Natural killer cell (primary cell): ENCODE data around the gene INTS1. TPM values are rescaled to one million over a fixed set of nuclear protein-coding genes. Genes with fewer than 3 reads are reported as not detected.
"Not testable (repeated sequence)": the region's sequence is repeated elsewhere in the genome, so short reads cannot be mapped to it uniquely, and the experiment has no call there.

ENCODE experiments used
- ATAC-seq, 3 donors: fragments of 150-1000 bp in 2 of 3; fragments of 200-7000 bp in 1 of 3; cut with Tn5 transposase; 1 replicate in 1 of 3; 2 replicates in 2 of 3; pipeline ENCODE4 v1.10.0; 2021; ENCODE audit warnings: mild to moderate bottlenecking in 2 of 3, moderate library complexity in 2 of 3
- DNase-seq, 2 donors: peaks; one replicate each; pipeline versions ENCODE4 v3.0.0 to v3.0.0-alpha.2; 2013 to 2021; ENCODE audit warnings: mixed read lengths in 1 of 2
- H3K27ac ChIP-seq: one replicate; pipeline ENCODE4 v1.5.1; 2013; ENCODE audit warnings: mild to moderate bottlenecking, low read length
- H3K27me3 ChIP-seq: one replicate; pipeline ENCODE4 v1.6.1; 2013; ENCODE audit warnings: low read length; ENCODE audit not compliant: control insufficient read depth, insufficient read depth
- H3K36me3 ChIP-seq: one replicate; pipeline ENCODE4 v1.6.1; 2013; ENCODE audit warnings: low read length; ENCODE audit not compliant: control insufficient read depth, insufficient read depth
- H3K4me1 ChIP-seq: one replicate; pipeline ENCODE4 v1.6.1; 2013; ENCODE audit warnings: low read length; ENCODE audit not compliant: control insufficient read depth, insufficient read depth
- H3K4me3 ChIP-seq: one replicate; pipeline ENCODE4 v1.5.1; 2013; ENCODE audit warnings: low read length
- H3K9me3 ChIP-seq: one replicate; pipeline ENCODE4 v1.6.1; 2013; ENCODE audit warnings: low read length; ENCODE audit not compliant: control insufficient read depth, insufficient read depth
- H3K27ac Mint-ChIP-seq, 2 donors: one replicate each; pipeline ENCODE4 v1.8.0; 2022; ENCODE audit warnings: mild to moderate bottlenecking in 2 of 2, mixed read lengths in 2 of 2, moderate library complexity in 1 of 2
- H3K27me3 Mint-ChIP-seq, 2 donors: one replicate each; pipeline ENCODE4 v1.8.0; 2022; ENCODE audit warnings: low read depth in 2 of 2, mixed read lengths in 2 of 2
- H3K36me3 Mint-ChIP-seq: one replicate; pipeline ENCODE4 v1.8.0; 2022; ENCODE audit warnings: mixed read lengths
- H3K4me1 Mint-ChIP-seq, 2 donors: one replicate each; pipeline ENCODE4 v1.8.0; 2022; ENCODE audit warnings: mixed read lengths in 2 of 2
- H3K4me3 Mint-ChIP-seq: one replicate; pipeline ENCODE4 v1.8.0; 2022; ENCODE audit warnings: mild to moderate bottlenecking, moderate library complexity, mixed read lengths
- H3K9me3 Mint-ChIP-seq, 2 donors: one replicate each; pipeline ENCODE4 v1.8.0; 2022; ENCODE audit warnings: mixed read lengths in 2 of 2
- WGBS: methylation state at CpG from one replicate; pipeline ENCODE4 v1.1.7; 2013; ENCODE audit warnings: missing lambda C conversion rate; ENCODE audit not compliant: insufficient coverage; 5-methylcytosine and 5-hydroxymethylcytosine counted together
- intact Hi-C: fragments of 100-400 bp; cut with micrococcal nuclease; formaldehyde crosslinking; loops from one replicate; pipeline ENCODE4 v1.14.2; 2022
- total RNA-seq, 4 donors: library from RNA; stranded (reverse); fragments of 120-200 nt in 1 of 4; gene quantifications; one replicate each; pipeline versions ENCODE4 v1.2.3 to v1.2.4, GENCODE V29; 2013 to 2022
- TF ChIP-seq, protein P1 (sequence below): fragments of 200-600 bp; IDR thresholded peaks from one replicate; pipeline ENCODE4 v1.8.0; 2022; ENCODE audit warnings: antibody characterized with exemption

The INTS1 gene
- total RNA-seq, 3 donors from 2014 or later (not counting 1 experiment from before 2014, with no cell fraction given) = 92.7 to 115 (median 111) TPM

DNA sequence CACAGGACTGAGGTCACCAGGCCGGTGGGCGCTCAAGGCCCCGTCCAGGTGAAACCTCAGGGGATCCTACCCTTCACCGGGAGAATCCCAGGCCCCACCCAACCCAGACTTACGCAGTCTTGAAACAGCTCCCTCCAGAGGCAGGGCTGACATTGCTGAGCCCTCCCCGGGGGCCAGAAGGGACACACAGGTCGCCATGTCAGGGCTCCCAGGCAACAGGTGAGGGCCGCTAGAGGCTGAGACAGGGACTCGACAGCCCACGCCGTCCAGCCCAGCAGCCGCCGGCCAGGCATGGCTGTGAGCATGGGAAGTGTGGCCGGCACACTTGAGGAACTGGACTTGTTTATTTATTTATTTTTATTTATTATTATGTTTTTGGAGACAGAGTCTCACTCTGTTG, 55.2 kb downstream of the INTS1 start:
- Histone ChIP-seq H3K27ac (no peak overlapping the region), H3K27me3 (no peaks in the 10 kb centered on the region), H3K9me3 (no peaks in the 10 kb centered on the region), H3K4me3 (no peak overlapping the region), H3K4me1 (no peaks in the 10 kb centered on the region), H3K36me3 (no peaks in the 10 kb centered on the region)
- H3K9me3 Mint-ChIP-seq = no peaks in the 10 kb centered on the region
- intact Hi-C loops = no loop called here
- DNase-seq (no peak), ATAC-seq (no peak)
- H3K36me3 Mint-ChIP-seq = no peaks in the 10 kb centered on the region
- H3K4me1 Mint-ChIP-seq = no peaks in the 10 kb centered on the region
- no peak overlapping the region for H3K4me3 Mint-ChIP-seq
- WGBS = 93% methylated on average over 13 of the region's 14 CpGs
- TF ChIP-seq, protein P1, sequence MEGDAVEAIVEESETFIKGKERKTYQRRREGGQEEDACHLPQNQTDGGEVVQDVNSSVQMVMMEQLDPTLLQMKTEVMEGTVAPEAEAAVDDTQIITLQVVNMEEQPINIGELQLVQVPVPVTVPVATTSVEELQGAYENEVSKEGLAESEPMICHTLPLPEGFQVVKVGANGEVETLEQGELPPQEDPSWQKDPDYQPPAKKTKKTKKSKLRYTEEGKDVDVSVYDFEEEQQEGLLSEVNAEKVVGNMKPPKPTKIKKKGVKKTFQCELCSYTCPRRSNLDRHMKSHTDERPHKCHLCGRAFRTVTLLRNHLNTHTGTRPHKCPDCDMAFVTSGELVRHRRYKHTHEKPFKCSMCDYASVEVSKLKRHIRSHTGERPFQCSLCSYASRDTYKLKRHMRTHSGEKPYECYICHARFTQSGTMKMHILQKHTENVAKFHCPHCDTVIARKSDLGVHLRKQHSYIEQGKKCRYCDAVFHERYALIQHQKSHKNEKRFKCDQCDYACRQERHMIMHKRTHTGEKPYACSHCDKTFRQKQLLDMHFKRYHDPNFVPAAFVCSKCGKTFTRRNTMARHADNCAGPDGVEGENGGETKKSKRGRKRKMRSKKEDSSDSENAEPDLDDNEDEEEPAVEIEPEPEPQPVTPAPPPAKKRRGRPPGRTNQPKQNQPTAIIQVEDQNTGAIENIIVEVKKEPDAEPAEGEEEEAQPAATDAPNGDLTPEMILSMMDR = no peak
- H3K27ac Mint-ChIP-seq = no peak overlapping the region
- no peaks in the 10 kb centered on the region for H3K27me3 Mint-ChIP-seq

DNA sequence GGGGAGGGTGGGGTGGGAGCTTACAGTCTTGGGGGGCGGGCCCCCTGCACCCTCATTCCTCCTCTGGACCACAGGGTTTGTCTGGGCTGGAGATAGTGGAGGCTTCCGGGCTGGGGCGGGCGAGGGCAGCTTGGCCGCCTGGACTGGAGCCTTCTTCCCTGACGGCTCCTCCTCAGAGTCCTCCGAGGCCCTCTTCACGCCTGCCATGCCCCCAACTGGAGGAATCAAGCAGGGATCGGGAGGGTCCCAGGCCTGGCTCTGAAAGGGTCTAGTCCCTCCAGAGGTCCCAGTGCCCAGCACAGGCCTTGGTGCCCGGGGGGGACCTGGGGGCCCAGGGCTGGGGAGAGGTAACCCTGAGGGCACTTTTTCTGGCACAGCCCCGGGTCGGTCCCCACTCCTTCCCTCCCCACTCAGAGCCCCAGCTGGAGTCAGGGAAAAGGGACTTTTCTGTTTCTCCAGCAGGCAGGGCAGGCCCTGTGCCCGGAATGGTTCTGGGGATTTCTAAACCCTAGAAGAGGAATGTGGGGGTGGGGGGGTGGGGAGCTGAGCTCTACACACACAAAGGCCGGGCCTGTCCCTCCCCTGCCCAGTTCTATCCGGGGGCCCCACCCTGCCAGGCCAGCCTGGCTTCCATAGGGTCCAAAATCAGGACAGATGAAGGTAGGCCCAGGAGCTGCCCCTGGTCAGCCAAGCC, 56.5 kb downstream of the INTS1 start:
- no peak for DNase-seq
- Histone ChIP-seq H3K4me3 (no peak overlapping the region), H3K27ac (no peak overlapping the region), H3K9me3 (no peaks in the 10 kb centered on the region), H3K36me3 (no peaks in the 10 kb centered on the region), H3K4me1 (no peaks in the 10 kb centered on the region), H3K27me3 (no peaks in the 10 kb centered on the region)
- Mint-ChIP-seq H3K27ac (no peak overlapping the region), H3K27me3 (no peaks in the 10 kb centered on the region), H3K9me3 (no peaks in the 10 kb centered on the region), H3K36me3 (no peaks in the 10 kb centered on the region), H3K4me1 (no peaks in the 10 kb centered on the region), H3K4me3 (no peak overlapping the region)
- intact Hi-C loops = no loop called here
- WGBS = 93% methylated on average over 13 of the region's 15 CpGs
- ATAC-seq = no peak
- TF ChIP-seq, protein P1 = no peak

GRCh38 chr7:1447112-1447511, 57.1 kb downstream of the INTS1 start:
- DNase-seq = no peak
- Mint-ChIP-seq H3K27ac (no peak overlapping the region), H3K36me3 (no peaks in the 10 kb centered on the region), H3K4me1 (no peaks in the 10 kb centered on the region), H3K9me3 (no peaks in the 10 kb centered on the region), H3K27me3 (no peaks in the 10 kb centered on the region), H3K4me3 (no peak overlapping the region)
- Histone ChIP-seq H3K4me3 (no peak overlapping the region), H3K9me3 (no peaks in the 10 kb centered on the region), H3K36me3 (no peaks in the 10 kb centered on the region), H3K27ac (no peak overlapping the region), H3K4me1 (no peaks in the 10 kb centered on the region), H3K27me3 (no peaks in the 10 kb centered on the region)
- TF ChIP-seq, protein P1 = no peak
- intact Hi-C loops = no loop called here
- ATAC-seq = no peak
- 96% methylated on average over 11 of the region's 11 CpGs for WGBS

- H3K27me3 Mint-ChIP-seq = no peaks in the 10 kb centered on the region
- H3K27ac Mint-ChIP-seq = no peak overlapping the region
- no peak for ATAC-seq
- no peaks in the 10 kb centered on the region for H3K4me1 Mint-ChIP-seq
- no peaks in the 10 kb centered on the region for H3K9me3 Mint-ChIP-seq
- intact Hi-C loops = no loop called here
- no peak for DNase-seq
- WGBS = 86% methylated on average over 17 of the region's 17 CpGs
- Histone ChIP-seq H3K36me3 (no peaks in the 10 kb centered on the region), H3K9me3 (no peaks in the 10 kb centered on the region), H3K4me3 (no peak overlapping the region), H3K4me1 (no peaks in the 10 kb centered on the region), H3K27ac (no peak overlapping the region), H3K27me3 (no peaks in the 10 kb centered on the region)
- no peaks in the 10 kb centered on the region for H3K36me3 Mint-ChIP-seq
- no peak overlapping the region for H3K4me3 Mint-ChIP-seq
- TF ChIP-seq, protein P1 = no peak
These were observed 57.6 kb downstream of the INTS1 start for GRCh38 chr7:1446620-1447032.

GRCh38 chr7:1446026-1446425, 58.2 kb downstream of the INTS1 start:
- H3K4me3 ChIP-seq, intact Hi-C loops, H3K27me3 ChIP-seq, H3K4me1 Mint-ChIP-seq, H3K9me3 Mint-ChIP-seq, ATAC-seq, H3K36me3 ChIP-seq, H3K27me3 Mint-ChIP-seq, H3K4me1 ChIP-seq, H3K27ac Mint-ChIP-seq, H3K36me3 Mint-ChIP-seq, H3K9me3 ChIP-seq, DNase-seq, H3K4me3 Mint-ChIP-seq, H3K27ac ChIP-seq: not testable (repeated sequence)
- 91% methylated on average over 4 of the region's 5 CpGs for WGBS
